DND-41 (cell line): Measurements from ENCODE around the gene ERC1.

Experiments used
- ATAC-seq: fragments of 200-7000 bp; cut with Tn5 transposase; 3 replicates; pipeline ENCODE4 v1.9.1; 2021; ENCODE audit warnings: low read depth; ENCODE audit not compliant: insufficient read depth
- DNase-seq: peaks from one replicate; pipeline ENCODE4 v3.0.0-alpha.2; 2020
- H2AFZ ChIP-seq: 2 replicates; pipeline ENCODE4 v1.6.0; 2012; ENCODE audit warnings: low read depth, low read length
- H3K27ac ChIP-seq: 2 replicates; pipeline ENCODE4 v1.5.1; 2012; ENCODE audit warnings: low read length, inconsistent platforms
- H3K27me3 ChIP-seq: fragments of 200-600 bp; sonication (generic); 2 replicates; pipeline ENCODE4 v1.6.0; 2012; ENCODE audit warnings: low read length, mild to moderate bottlenecking, inconsistent platforms; ENCODE audit not compliant: insufficient read depth, poor library complexity
- H3K36me3 ChIP-seq: 2 replicates; pipeline ENCODE4 v1.5.1; 2012; ENCODE audit warnings: low read length, inconsistent platforms; ENCODE audit not compliant: insufficient read depth
- H3K4me1 ChIP-seq: 2 replicates; pipeline ENCODE4 v1.5.1; 2012; ENCODE audit warnings: mild to moderate bottlenecking, low read length; ENCODE audit not compliant: insufficient read depth
- H3K4me2 ChIP-seq: 2 replicates; pipeline ENCODE4 v1.6.0; 2012; ENCODE audit warnings: mild to moderate bottlenecking, moderate library complexity, low read length, inconsistent platforms; ENCODE audit not compliant: insufficient read depth
- H3K4me3 ChIP-seq, 2 experiments: fragments of 200-600 bp in 1 of 2; shearing (Covaris generic) in 1 of 2; 2 replicates each; pipeline ENCODE4 v1.5.1; 2012 to 2016; ENCODE audit warnings: inconsistent platforms in 2 of 2, low read length in 2 of 2, mild to moderate bottlenecking in 2 of 2, low read depth in 1 of 2, moderate library complexity in 1 of 2
- H3K79me2 ChIP-seq: 2 replicates; pipeline ENCODE4 v1.6.0; 2012; ENCODE audit warnings: low read length, inconsistent platforms; ENCODE audit not compliant: insufficient read depth
- H3K9ac ChIP-seq: 2 replicates; pipeline ENCODE4 v1.6.0; 2012; ENCODE audit warnings: low read depth, mild to moderate bottlenecking, inconsistent platforms, low read length, moderate library complexity
- H3K9me3 ChIP-seq: 2 replicates; pipeline ENCODE4 v1.5.1; 2012; ENCODE audit warnings: low read length, moderate library complexity, mild to moderate bottlenecking, inconsistent platforms; ENCODE audit not compliant: insufficient read depth, severe bottlenecking
- H4K20me1 ChIP-seq: 2 replicates; pipeline ENCODE4 v1.6.0; 2012; ENCODE audit warnings: low read length; ENCODE audit not compliant: insufficient read depth
- CTCF ChIP-seq: IDR thresholded peaks from 2 replicates; pipeline ENCODE4 v1.5.1; 2012; ENCODE audit warnings: borderline replicate concordance, low read length, moderate library complexity, mild to moderate bottlenecking; ENCODE audit not compliant: poor library complexity, severe bottlenecking; ENCODE audit errors: extremely low read depth
- EZH2 ChIP-seq: IDR thresholded peaks from 3 replicates; pipeline ENCODE4 v1.6.1; 2012; ENCODE audit warnings: borderline replicate concordance, low read depth, mild to moderate bottlenecking, moderate library complexity, low read length, inconsistent platforms; ENCODE audit not compliant: severe bottlenecking

Gene ERC1

GRCh38 chr12:1288333-1288732 lies 297.3 kb downstream of the ERC1 start:
- no peak overlapping the region for H3K4me2 ChIP-seq
- H3K27ac ChIP-seq: no peak overlapping the region
- no peak overlapping the region for H3K9ac ChIP-seq
- no peak for DNase-seq
- peaks cover 15% of the 10 kb centered on the region for H3K4me1 ChIP-seq
- no peaks in the 10 kb centered on the region for H3K27me3 ChIP-seq
- no peaks in the 10 kb centered on the region for H3K9me3 ChIP-seq
- 0 out of 2 replicates have a peak, but pooled peaks cover 7% of the 10 kb centered on the region for H3K36me3 ChIP-seq
- no peaks in the 10 kb centered on the region for H4K20me1 ChIP-seq
- H3K79me2 ChIP-seq: no peaks in the 10 kb centered on the region
- H3K4me3 ChIP-seq: no peak overlapping the region
- H2AFZ ChIP-seq: no peak overlapping the region
- no peak for ATAC-seq
- TF ChIP-seq EZH2: no peak
- no peak for TF ChIP-seq CTCF

- H3K4me1 ChIP-seq: peaks cover 2% of the 10 kb centered on the region
- H3K79me2 ChIP-seq: no peaks in the 10 kb centered on the region
- H3K9me3 ChIP-seq: no peaks in the 10 kb centered on the region
- no peak for ATAC-seq
- no peaks in the 10 kb centered on the region for H4K20me1 ChIP-seq
- H3K9ac ChIP-seq: no peak overlapping the region
- no peak overlapping the region for H3K4me3 ChIP-seq
- DNase-seq: no peak
- 0 out of 2 replicates have a peak, but pooled peaks cover 7% of the 10 kb centered on the region for H3K36me3 ChIP-seq
- H3K4me2 ChIP-seq: no peak overlapping the region
- no peak overlapping the region for H3K27ac ChIP-seq
- no peak overlapping the region for H2AFZ ChIP-seq
- TF ChIP-seq CTCF: no peak
- TF ChIP-seq EZH2: no peak
- H3K27me3 ChIP-seq: no peaks in the 10 kb centered on the region
Measured at GRCh38 chr12:1289371-1290155, 298.5 kb downstream of the ERC1 start.

- DNase-seq: no peak
- no peaks in the 10 kb centered on the region for H3K9me3 ChIP-seq
- no peaks in the 10 kb centered on the region for H3K4me1 ChIP-seq
- H3K27me3 ChIP-seq: no peaks in the 10 kb centered on the region
- 0 out of 2 replicates have a peak, but pooled peaks cover 7% of the 10 kb centered on the region for H3K36me3 ChIP-seq
- H3K4me3 ChIP-seq: no peak overlapping the region
- no peak overlapping the region for H3K27ac ChIP-seq
- no peak for TF ChIP-seq EZH2
- no peak for TF ChIP-seq CTCF
- no peaks in the 10 kb centered on the region for H3K79me2 ChIP-seq
- no peak for ATAC-seq
- no peak overlapping the region for H3K4me2 ChIP-seq
- no peaks in the 10 kb centered on the region for H4K20me1 ChIP-seq
- H3K9ac ChIP-seq: no peak overlapping the region
- H2AFZ ChIP-seq: no peak overlapping the region
Measured at GRCh38 chr12:1290716-1291115, 299.7 kb downstream of the ERC1 start.
